ENCODE results near the gene CYP3A7. TPM values are rescaled to one million over a fixed set of nuclear protein-coding genes. Genes with fewer than 3 reads are reported as not detected.
"Not testable (repeated sequence)": the region's sequence is repeated elsewhere in the genome, so short reads cannot be mapped to it uniquely, and the experiment has no call there.

Gene CYP3A7
- total RNA-seq, 1 donor = not detected

DNA sequence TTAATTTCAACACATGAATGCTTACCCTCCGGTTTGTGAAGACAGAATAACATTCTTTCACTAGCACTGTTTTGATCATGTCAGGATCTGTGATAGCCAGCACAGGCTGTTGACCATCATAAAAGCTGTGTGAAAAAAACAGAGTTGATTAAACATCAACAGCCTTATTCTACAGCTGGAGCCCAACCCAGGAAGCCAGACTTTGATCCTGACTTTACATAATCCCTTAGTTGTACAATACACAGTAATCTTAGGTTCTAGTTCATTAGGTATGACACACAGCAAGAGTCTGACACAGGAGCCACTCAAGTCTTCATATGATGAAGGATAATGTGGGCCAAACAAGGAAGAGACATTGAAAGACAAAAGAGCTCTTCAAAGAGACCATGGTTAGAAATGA, 37.6 kb upstream of the CYP3A7 start:
- no peak overlapping the region for H3K4me3 ChIP-seq (ENCODE audit: low read depth, low read length)
- TF ChIP-seq, protein P1, sequence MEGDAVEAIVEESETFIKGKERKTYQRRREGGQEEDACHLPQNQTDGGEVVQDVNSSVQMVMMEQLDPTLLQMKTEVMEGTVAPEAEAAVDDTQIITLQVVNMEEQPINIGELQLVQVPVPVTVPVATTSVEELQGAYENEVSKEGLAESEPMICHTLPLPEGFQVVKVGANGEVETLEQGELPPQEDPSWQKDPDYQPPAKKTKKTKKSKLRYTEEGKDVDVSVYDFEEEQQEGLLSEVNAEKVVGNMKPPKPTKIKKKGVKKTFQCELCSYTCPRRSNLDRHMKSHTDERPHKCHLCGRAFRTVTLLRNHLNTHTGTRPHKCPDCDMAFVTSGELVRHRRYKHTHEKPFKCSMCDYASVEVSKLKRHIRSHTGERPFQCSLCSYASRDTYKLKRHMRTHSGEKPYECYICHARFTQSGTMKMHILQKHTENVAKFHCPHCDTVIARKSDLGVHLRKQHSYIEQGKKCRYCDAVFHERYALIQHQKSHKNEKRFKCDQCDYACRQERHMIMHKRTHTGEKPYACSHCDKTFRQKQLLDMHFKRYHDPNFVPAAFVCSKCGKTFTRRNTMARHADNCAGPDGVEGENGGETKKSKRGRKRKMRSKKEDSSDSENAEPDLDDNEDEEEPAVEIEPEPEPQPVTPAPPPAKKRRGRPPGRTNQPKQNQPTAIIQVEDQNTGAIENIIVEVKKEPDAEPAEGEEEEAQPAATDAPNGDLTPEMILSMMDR (IDR thresholded peaks at IDR 0.05; ENCODE audit: insufficient read depth, low read length) = no peak
- no peak for DNase-seq (ENCODE audit: low read depth)

DNA sequence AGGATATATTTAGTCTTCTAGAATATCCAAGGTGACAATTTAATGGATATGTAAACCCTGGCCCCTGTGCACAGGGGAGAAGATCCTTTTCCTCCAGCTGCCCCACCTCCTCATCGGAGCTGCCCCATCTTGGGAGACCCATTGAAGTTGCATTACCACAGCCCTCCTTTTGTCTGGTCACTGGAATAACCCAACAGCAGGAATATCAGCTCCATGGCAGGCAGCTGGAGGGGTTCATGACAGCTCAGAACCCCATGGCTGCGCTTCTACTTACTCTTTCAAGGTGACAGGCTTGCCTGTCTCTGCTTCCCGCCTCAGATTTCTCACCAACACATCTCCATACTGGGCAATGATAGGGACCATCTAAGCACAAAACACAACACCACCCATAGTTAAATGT, 34.5 kb upstream of the CYP3A7 start:
- not testable (repeated sequence) for H3K4me3 ChIP-seq (ENCODE audit: low read depth, low read length); DNase-seq (ENCODE audit: low read depth)

DNA sequence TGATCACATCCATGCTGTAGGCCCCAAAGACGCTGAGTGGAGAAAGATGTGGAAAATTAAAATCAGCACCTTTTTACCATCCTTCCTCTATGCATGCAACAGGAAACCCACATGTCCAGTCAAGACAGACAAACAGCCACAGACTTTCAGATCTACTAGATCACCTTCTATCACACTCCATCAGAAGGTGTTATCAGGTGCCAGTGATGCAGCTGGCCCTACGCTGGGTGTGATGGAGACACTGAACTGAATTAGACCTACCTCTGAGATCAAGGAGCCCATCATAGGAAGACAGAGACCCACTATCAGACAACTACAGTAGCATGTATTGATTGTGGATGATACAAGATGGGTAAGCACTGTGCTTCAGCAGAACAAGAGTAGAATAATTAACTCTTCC, 33.5 kb upstream of the CYP3A7 start:
- TF ChIP-seq, protein P1 (IDR thresholded peaks at IDR 0.05; ENCODE audit: insufficient read depth, low read length) = no peak
- DNase-seq (ENCODE audit: low read depth) = no peak
- no peak overlapping the region for H3K4me3 ChIP-seq (ENCODE audit: low read depth, low read length)

DNA sequence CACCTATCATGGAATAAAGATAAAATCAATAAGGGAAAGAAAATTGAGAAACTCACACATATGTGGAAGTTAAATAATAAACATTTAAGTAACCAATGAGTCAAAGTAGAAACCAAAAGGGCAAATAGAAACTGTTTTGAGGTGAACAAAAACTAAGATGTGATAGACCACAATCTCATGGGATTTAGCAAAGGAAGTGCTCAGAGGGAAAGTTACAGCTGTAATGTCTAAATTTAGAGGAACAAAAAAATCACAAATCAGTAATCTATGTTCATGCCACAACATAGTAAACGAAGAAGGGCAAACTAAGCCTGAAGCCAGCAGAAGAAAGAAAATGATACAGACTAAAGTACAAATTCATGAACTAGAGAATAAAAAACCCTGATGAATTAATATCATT, 32.7 kb upstream of the CYP3A7 start:
- no peak for DNase-seq (ENCODE audit: low read depth)
- TF ChIP-seq, protein P1 (IDR thresholded peaks at IDR 0.05; ENCODE audit: insufficient read depth, low read length) = no peak
- H3K4me3 ChIP-seq (ENCODE audit: low read depth, low read length) = no peak overlapping the region

DNA sequence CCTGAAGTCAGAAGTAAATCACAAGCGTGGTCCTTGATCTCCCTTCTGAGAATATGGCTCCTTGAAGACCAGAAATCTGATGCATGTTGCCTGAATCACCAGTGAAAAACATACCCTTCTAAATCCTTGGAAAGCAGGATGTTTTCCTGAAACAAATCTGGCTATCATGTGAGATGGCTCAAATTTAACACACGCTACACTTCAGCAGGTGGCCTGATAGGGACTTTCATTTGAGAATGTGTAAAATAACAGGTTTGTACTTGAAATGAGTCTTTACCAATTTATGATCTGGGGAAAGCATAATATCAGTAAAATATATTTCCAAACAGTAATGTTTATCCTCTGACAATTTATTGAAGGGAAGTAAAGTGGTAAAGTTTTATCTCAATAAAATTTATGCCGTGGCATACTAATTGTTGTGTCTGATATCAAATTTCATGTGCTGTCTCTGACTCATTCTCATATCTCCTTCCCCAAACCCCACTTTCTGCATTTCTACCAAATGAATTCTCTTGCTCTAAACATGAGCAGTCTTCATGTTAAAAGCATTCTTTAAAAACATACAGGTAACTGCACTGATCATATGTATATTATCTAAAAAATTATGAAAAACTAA, 31.6 kb upstream of the CYP3A7 start:
- TF ChIP-seq, protein P1 (IDR thresholded peaks at IDR 0.05; ENCODE audit: insufficient read depth, low read length) = no peak
- no peak overlapping the region for H3K4me3 ChIP-seq (ENCODE audit: low read depth, low read length)
- no peak for DNase-seq (ENCODE audit: low read depth)

DNA sequence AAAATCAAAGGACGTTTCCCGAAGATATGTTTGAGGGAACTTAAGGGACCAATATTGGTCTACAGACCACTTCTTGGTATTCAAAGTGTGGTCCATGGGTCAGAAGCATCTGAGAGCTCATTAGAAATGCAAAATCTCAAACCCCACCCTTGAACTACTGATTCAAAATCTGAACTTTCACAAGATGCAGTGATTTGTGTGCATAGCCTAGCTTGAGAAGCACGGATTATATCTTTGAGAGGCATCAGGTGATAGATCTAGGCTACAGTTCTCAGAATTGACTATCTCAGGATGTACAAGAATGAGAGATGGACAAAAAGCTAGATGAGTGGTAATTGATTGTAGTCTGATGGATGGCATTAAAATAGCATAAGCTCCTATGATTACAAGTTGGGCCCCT, 29.5 kb upstream of the CYP3A7 start:
- DNase-seq (ENCODE audit: low read depth) = no peak
- no peak overlapping the region for H3K4me3 ChIP-seq (ENCODE audit: low read depth, low read length)
- TF ChIP-seq, protein P1 (IDR thresholded peaks at IDR 0.05; ENCODE audit: insufficient read depth, low read length) = no peak

DNA sequence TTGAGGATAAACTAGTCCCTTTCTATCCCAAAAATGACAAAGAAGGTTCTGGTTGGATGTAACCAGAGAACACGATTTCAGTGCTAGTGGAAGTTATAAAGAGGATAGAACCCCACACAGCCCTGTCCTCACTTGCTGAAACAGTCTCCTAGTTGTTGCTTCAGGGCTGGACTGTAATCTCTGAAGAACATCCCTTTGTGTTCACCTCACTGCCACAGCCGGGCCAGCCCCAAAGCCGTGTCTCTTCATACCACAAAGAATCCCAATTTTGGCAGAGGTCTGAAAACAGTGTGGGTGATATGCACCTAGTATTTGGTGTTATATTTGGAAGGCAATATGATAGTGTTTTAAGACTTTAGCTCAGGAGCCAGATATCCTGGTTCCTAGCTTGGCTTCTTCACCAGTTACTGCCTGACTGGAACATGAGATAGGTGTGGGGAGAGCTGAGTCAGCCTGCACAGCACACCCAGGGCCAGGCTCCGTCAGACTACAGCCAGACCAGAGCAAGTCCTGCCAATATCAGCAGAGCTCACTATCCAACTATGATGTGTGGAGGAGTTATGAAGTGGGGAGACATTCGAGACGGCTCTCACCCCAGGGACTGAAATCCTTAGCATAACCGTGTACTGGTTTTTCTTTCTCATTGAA, 27.8 kb upstream of the CYP3A7 start:
- peak; percentile 81 for DNase-seq (ENCODE audit: low read depth)
- H3K4me3 ChIP-seq (ENCODE audit: low read depth, low read length) = no peak overlapping the region
- TF ChIP-seq, protein P1 (IDR thresholded peaks at IDR 0.05; ENCODE audit: insufficient read depth, low read length) = no peak

All from fibroblast of the aortic adventitia (primary cell).